HEK293 (cell line): ENCODE results near the gene LPP.

Experiments used
- BCL11B ChIP-seq: fragments of 450-650 bp; formaldehyde crosslinking; IDR thresholded peaks from 2 replicates; pipeline ENCODE4 v1.5.1; 2016; ENCODE audit warnings: low read depth, missing biosample characterization, missing genetic modification characterization
- EGR2 ChIP-seq: fragments of 450-650 bp; formaldehyde crosslinking; IDR thresholded peaks from 2 replicates; pipeline ENCODE4 v1.5.1; 2016; ENCODE audit warnings: low read depth, missing biosample characterization, missing genetic modification characterization
- GFI1B ChIP-seq: fragments of 450-650 bp; formaldehyde crosslinking; IDR thresholded peaks from 2 replicates; pipeline ENCODE4 v1.5.1; 2016; ENCODE audit warnings: missing biosample characterization, missing genetic modification characterization
- GLI2 ChIP-seq: fragments of 450-650 bp; formaldehyde crosslinking; IDR thresholded peaks from 2 replicates; pipeline ENCODE4; 2017; ENCODE audit warnings: missing biosample characterization, missing genetic modification characterization, low read depth, borderline replicate concordance
- HOXC10 ChIP-seq: sonication (generic); formaldehyde crosslinking; IDR thresholded peaks from 2 replicates; pipeline ENCODE4 v1.8.1; 2023; ENCODE audit warnings: mild to moderate bottlenecking, missing genetic modification reagents
- HOXD13 ChIP-seq: sonication (generic); formaldehyde crosslinking; IDR thresholded peaks from 2 replicates; pipeline ENCODE4 v1.8.0; 2022; ENCODE audit warnings: missing genetic modification reagents, borderline replicate concordance
- KLF16 ChIP-seq: fragments of 450-650 bp; formaldehyde crosslinking; IDR thresholded peaks from 2 replicates; pipeline ENCODE4 v1.5.1; 2017; ENCODE audit warnings: missing biosample characterization, missing genetic modification characterization
- OSR2 ChIP-seq: fragments of 450-650 bp; formaldehyde crosslinking; IDR thresholded peaks from 2 replicates; pipeline ENCODE4 v1.5.1; 2016; ENCODE audit warnings: missing biosample characterization, missing genetic modification characterization
- SCRT1 ChIP-seq: fragments of 450-650 bp; formaldehyde crosslinking; IDR thresholded peaks from 2 replicates; pipeline ENCODE4 v1.5.1; 2016; ENCODE audit warnings: missing biosample characterization, missing genetic modification characterization, borderline replicate concordance
- SP3 ChIP-seq: fragments of 450-650 bp; formaldehyde crosslinking; IDR thresholded peaks from 2 replicates; pipeline ENCODE4 v1.5.1; 2016; ENCODE audit warnings: missing biosample characterization, missing genetic modification characterization
- WT1 ChIP-seq: fragments of 450-650 bp; formaldehyde crosslinking; IDR thresholded peaks from 2 replicates; pipeline ENCODE4 v1.5.1; 2016; ENCODE audit warnings: missing biosample characterization, missing genetic modification characterization
- ZBTB48 ChIP-seq: fragments of 450-650 bp; formaldehyde crosslinking; IDR thresholded peaks from 2 replicates; pipeline ENCODE4 v1.5.1; 2016; ENCODE audit warnings: missing biosample characterization, missing genetic modification characterization
- ZBTB8A ChIP-seq: fragments of 450-650 bp; formaldehyde crosslinking; IDR thresholded peaks from 2 replicates; pipeline ENCODE4 v1.5.1; 2016; ENCODE audit warnings: missing biosample characterization, missing genetic modification characterization
- ZFP3 ChIP-seq: fragments of 450-650 bp; formaldehyde crosslinking; IDR thresholded peaks from 2 replicates; pipeline ENCODE4 v1.5.1; 2016; ENCODE audit warnings: low read depth, missing biosample characterization, missing genetic modification characterization
- ZNF10 ChIP-seq: fragments of 450-650 bp; formaldehyde crosslinking; IDR thresholded peaks from 2 replicates; pipeline ENCODE4 v1.5.1; 2017; ENCODE audit warnings: missing biosample characterization, missing genetic modification characterization
- ZNF140 ChIP-seq: fragments of 450-650 bp; formaldehyde crosslinking; IDR thresholded peaks from 2 replicates; pipeline ENCODE4 v1.5.1; 2016; ENCODE audit warnings: missing biosample characterization, missing genetic modification characterization
- ZNF146 ChIP-seq: fragments of 450-650 bp; formaldehyde crosslinking; IDR thresholded peaks from 2 replicates; pipeline ENCODE4 v1.5.1; 2016; ENCODE audit warnings: missing biosample characterization, missing genetic modification characterization
- ZNF157 ChIP-seq: fragments of 450-650 bp; formaldehyde crosslinking; IDR thresholded peaks from 2 replicates; pipeline ENCODE4 v1.5.1; 2016; ENCODE audit warnings: missing biosample characterization, missing genetic modification characterization
- ZNF19 ChIP-seq: fragments of 450-650 bp; formaldehyde crosslinking; IDR thresholded peaks from 2 replicates; pipeline ENCODE4; 2016; ENCODE audit warnings: missing biosample characterization, missing genetic modification characterization, low read depth
- ZNF214 ChIP-seq: fragments of 450-650 bp; formaldehyde crosslinking; IDR thresholded peaks from 2 replicates; pipeline ENCODE4 v1.5.1; 2017; ENCODE audit warnings: missing biosample characterization, mild to moderate bottlenecking, missing genetic modification characterization, borderline replicate concordance
- ZNF223 ChIP-seq: fragments of 450-650 bp; formaldehyde crosslinking; IDR thresholded peaks from 2 replicates; pipeline ENCODE4 v1.5.1; 2016; ENCODE audit warnings: missing biosample characterization, missing genetic modification characterization
- ZNF302 ChIP-seq: fragments of 450-650 bp; formaldehyde crosslinking; IDR thresholded peaks from 2 replicates; pipeline ENCODE4 v1.5.1; 2016; ENCODE audit warnings: missing biosample characterization, missing genetic modification characterization, low read depth
- ZNF335 ChIP-seq: fragments of 450-650 bp; formaldehyde crosslinking; conservative IDR thresholded peaks from 2 replicates; pipeline ENCODE4 v1.5.1; 2016; ENCODE audit warnings: missing biosample characterization, missing genetic modification characterization
- ZNF391 ChIP-seq: fragments of 450-650 bp; formaldehyde crosslinking; IDR thresholded peaks from 2 replicates; pipeline ENCODE4 v1.5.1; 2016; ENCODE audit warnings: low read depth, missing biosample characterization, missing genetic modification characterization, borderline replicate concordance
- ZNF404 ChIP-seq: fragments of 450-650 bp; formaldehyde crosslinking; IDR thresholded peaks from 2 replicates; pipeline ENCODE4 v1.5.1; 2017; ENCODE audit warnings: missing biosample characterization, missing genetic modification characterization
- ZNF514 ChIP-seq: fragments of 450-650 bp; formaldehyde crosslinking; IDR thresholded peaks from 2 replicates; pipeline ENCODE4 v1.5.1; 2016; ENCODE audit warnings: missing biosample characterization, missing genetic modification characterization
- ZNF529 ChIP-seq: fragments of 450-650 bp; formaldehyde crosslinking; IDR thresholded peaks from 2 replicates; pipeline ENCODE4 v1.5.1; 2017; ENCODE audit warnings: missing genetic modification characterization, missing biosample characterization; ENCODE audit not compliant: insufficient replicate concordance
- ZNF530 ChIP-seq: fragments of 450-650 bp; formaldehyde crosslinking; IDR thresholded peaks from 2 replicates; pipeline ENCODE4 v1.5.1; 2016; ENCODE audit warnings: low read depth, missing biosample characterization, missing genetic modification characterization
- ZNF571 ChIP-seq: fragments of 450-650 bp; formaldehyde crosslinking; IDR thresholded peaks from 2 replicates; pipeline ENCODE4 v1.5.0; 2017; ENCODE audit warnings: missing biosample characterization, missing genetic modification characterization
- ZNF585B ChIP-seq: fragments of 450-650 bp; formaldehyde crosslinking; IDR thresholded peaks from 2 replicates; pipeline ENCODE4 v1.5.1; 2016; ENCODE audit warnings: missing biosample characterization, missing genetic modification characterization
- ZNF624 ChIP-seq: fragments of 450-650 bp; formaldehyde crosslinking; IDR thresholded peaks from 2 replicates; pipeline ENCODE4 v1.5.1; 2017; ENCODE audit warnings: missing biosample characterization, missing genetic modification characterization
- ZNF639 ChIP-seq: fragments of 450-650 bp; formaldehyde crosslinking; IDR thresholded peaks from 2 replicates; pipeline ENCODE4 v1.5.1; 2016; ENCODE audit warnings: missing biosample characterization, missing genetic modification characterization
- ZNF658 ChIP-seq: fragments of 450-650 bp; formaldehyde crosslinking; IDR thresholded peaks from 2 replicates; pipeline ENCODE4; 2016; ENCODE audit warnings: missing biosample characterization, missing genetic modification characterization
- ZNF76 ChIP-seq: fragments of 450-650 bp; formaldehyde crosslinking; IDR thresholded peaks from 2 replicates; pipeline ENCODE4; 2016; ENCODE audit warnings: low read depth, missing biosample characterization, missing genetic modification characterization, borderline replicate concordance
- ZNF768 ChIP-seq: fragments of 450-650 bp; formaldehyde crosslinking; IDR thresholded peaks from 2 replicates; pipeline ENCODE4 v1.5.1; 2018; ENCODE audit warnings: missing biosample characterization, mild to moderate bottlenecking, missing genetic modification characterization
- ZNF785 ChIP-seq: fragments of 450-650 bp; formaldehyde crosslinking; IDR thresholded peaks from 2 replicates; pipeline ENCODE4 v1.5.1; 2016; ENCODE audit warnings: missing biosample characterization, missing genetic modification characterization
- ZSCAN23 ChIP-seq: fragments of 450-650 bp; formaldehyde crosslinking; IDR thresholded peaks from 2 replicates; pipeline ENCODE4 v1.5.1; 2016; ENCODE audit warnings: missing biosample characterization, missing genetic modification characterization
- TF ChIP-seq, protein P1 (sequence below): fragments of 450-650 bp; formaldehyde crosslinking; IDR thresholded peaks from 2 replicates; pipeline ENCODE4 v1.5.1; 2016; ENCODE audit warnings: missing biosample characterization, missing genetic modification characterization
- TF ChIP-seq, protein P2 (sequence below): fragments of 450-650 bp; formaldehyde crosslinking; IDR thresholded peaks from 2 replicates; pipeline ENCODE4 v1.5.1; 2016; ENCODE audit warnings: missing biosample characterization, missing genetic modification characterization, low read depth
- TF ChIP-seq, protein P3 (sequence below): fragments of 450-650 bp; formaldehyde crosslinking; IDR thresholded peaks from 2 replicates; pipeline ENCODE4 v1.5.1; 2016; ENCODE audit warnings: missing biosample characterization, missing genetic modification characterization

The LPP gene

GRCh38 chr3:188233320-188233719 lies 79.4 kb downstream of the LPP start (continued):
- TF ChIP-seq ZNF785 (tag by site-specific recombination) (no peak), ZNF530 (tag by site-specific recombination) (no peak), ZNF529 (tag by site-specific recombination) (no peak), GFI1B (peak; percentile 73; the same call in 1 of the 2 replicates), ZFP3 (tag by site-specific recombination) (no peak), SCRT1 (tag by site-specific recombination) (no peak), BCL11B (no peak), ZNF157 (tag by site-specific recombination) (no peak), ZNF404 (tag by site-specific recombination) (no peak), SP3 (tag by site-specific recombination) (no peak), KLF16 (tag by site-specific recombination) (no peak), ZBTB8A (tag by site-specific recombination) (no peak), ZNF514 (tag by site-specific recombination) (no peak), OSR2 (tag by site-specific recombination) (no peak), ZNF76 (tag by site-specific recombination) (no peak), ZNF571 (tag by site-specific recombination) (no peak), ZNF658 (tag by site-specific recombination) (no peak), ZNF214 (tag by site-specific recombination) (no peak), ZNF223 (no peak), ZNF624 (tag by site-specific recombination) (no peak), HOXC10 (no peak), ZNF140 (tag by site-specific recombination) (no peak), EGR2 (tag by site-specific recombination) (no peak), ZNF19 (tag by site-specific recombination) (no peak), ZSCAN23 (tag by site-specific recombination) (no peak), ZNF10 (tag by site-specific recombination) (no peak), ZNF768 (tag by site-specific recombination) (no peak), ZNF639 (tag by site-specific recombination) (0 out of 2 replicates have a peak, but pooled peaks have one; percentile 31), HOXD13 (CRISPR knock-in tag) (no peak), ZNF302 (tag by site-specific recombination) (no peak), ZNF335 (tag by site-specific recombination) (0 out of 2 replicates have a peak, but pooled peaks have one; percentile 35), ZNF585B (tag by site-specific recombination) (no peak), GLI2 (tag by site-specific recombination) (0 out of 2 replicates have a peak, but pooled peaks have one; percentile 14), ZNF391 (tag by site-specific recombination) (no peak), WT1 (tag by site-specific recombination) (no peak), ZBTB48 (tag by site-specific recombination) (no peak), ZNF146 (tag by site-specific recombination) (no peak)
- TF ChIP-seq, protein P1, sequence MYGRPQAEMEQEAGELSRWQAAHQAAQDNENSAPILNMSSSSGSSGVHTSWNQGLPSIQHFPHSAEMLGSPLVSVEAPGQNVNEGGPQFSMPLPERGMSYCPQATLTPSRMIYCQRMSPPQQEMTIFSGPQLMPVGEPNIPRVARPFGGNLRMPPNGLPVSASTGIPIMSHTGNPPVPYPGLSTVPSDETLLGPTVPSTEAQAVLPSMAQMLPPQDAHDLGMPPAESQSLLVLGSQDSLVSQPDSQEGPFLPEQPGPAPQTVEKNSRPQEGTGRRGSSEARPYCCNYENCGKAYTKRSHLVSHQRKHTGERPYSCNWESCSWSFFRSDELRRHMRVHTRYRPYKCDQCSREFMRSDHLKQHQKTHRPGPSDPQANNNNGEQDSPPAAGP = no peak
- TF ChIP-seq, protein P2, sequence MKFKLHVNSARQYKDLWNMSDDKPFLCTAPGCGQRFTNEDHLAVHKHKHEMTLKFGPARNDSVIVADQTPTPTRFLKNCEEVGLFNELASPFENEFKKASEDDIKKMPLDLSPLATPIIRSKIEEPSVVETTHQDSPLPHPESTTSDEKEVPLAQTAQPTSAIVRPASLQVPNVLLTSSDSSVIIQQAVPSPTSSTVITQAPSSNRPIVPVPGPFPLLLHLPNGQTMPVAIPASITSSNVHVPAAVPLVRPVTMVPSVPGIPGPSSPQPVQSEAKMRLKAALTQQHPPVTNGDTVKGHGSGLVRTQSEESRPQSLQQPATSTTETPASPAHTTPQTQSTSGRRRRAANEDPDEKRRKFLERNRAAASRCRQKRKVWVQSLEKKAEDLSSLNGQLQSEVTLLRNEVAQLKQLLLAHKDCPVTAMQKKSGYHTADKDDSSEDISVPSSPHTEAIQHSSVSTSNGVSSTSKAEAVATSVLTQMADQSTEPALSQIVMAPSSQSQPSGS = peak; percentile 83
- TF ChIP-seq, protein P3, sequence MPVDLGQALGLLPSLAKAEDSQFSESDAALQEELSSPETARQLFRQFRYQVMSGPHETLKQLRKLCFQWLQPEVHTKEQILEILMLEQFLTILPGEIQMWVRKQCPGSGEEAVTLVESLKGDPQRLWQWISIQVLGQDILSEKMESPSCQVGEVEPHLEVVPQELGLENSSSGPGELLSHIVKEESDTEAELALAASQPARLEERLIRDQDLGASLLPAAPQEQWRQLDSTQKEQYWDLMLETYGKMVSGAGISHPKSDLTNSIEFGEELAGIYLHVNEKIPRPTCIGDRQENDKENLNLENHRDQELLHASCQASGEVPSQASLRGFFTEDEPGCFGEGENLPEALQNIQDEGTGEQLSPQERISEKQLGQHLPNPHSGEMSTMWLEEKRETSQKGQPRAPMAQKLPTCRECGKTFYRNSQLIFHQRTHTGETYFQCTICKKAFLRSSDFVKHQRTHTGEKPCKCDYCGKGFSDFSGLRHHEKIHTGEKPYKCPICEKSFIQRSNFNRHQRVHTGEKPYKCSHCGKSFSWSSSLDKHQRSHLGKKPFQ (tag by site-specific recombination) = no peak
